A549 (cell line): ENCODE results near the gene GREM1.

Experiments
- CBX2 ChIP-seq: fragments of 200-600 bp; sonication (generic); IDR thresholded peaks from 2 replicates; pipeline ENCODE4 v1.6.1; 2016; ENCODE audit warnings: low read depth, mild to moderate bottlenecking, borderline replicate concordance
- CEBPB ChIP-seq, 2 experiments: fragments of >200 bp in 1 of 2; sonication (Bioruptor Twin) in 1 of 2; formaldehyde crosslinking in 1 of 2; IDR thresholded peaks; 2 replicates each; pipeline ENCODE4 v1.6.1; 2012 to 2016
- TF ChIP-seq, protein P1 (sequence below): fragments of >200 bp; sonication (Bioruptor Twin); formaldehyde crosslinking; IDR thresholded peaks from 3 replicates; pipeline ENCODE4 v1.5.1; 2016

DNA sequence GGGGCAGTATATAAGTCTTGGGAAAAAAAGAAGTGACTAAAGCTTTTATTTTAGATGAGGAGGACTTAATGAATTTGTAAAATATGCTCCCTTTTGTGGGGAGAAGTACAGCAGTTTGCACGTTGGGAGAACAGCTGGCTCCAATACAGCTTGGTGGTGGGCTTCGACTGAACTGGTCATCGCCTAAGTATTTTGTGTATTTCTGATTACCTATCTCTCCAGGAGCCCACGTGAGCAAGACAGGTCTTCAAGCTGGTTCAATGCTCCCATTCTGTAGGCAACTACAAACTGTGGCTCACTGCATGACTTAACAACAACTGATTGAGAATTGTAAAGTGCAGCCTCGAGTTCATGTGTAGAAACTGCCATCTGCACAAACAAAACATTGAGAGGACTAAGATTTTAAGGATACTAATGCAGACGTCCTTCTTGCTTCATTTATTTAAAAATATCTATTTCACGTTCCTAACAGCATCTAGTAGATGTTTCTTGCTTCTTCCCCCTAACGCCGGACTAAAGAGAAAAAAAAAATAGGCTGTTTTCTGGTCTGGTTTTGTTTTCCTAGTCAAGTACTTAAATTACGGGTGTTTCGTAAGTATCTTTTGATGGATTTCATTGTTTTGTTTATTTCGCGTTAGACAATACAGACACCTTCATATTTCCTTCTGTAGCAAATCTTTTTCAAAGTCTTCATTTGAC is 1.4 kb upstream of the GREM1 start:
- TF ChIP-seq, protein P1, sequence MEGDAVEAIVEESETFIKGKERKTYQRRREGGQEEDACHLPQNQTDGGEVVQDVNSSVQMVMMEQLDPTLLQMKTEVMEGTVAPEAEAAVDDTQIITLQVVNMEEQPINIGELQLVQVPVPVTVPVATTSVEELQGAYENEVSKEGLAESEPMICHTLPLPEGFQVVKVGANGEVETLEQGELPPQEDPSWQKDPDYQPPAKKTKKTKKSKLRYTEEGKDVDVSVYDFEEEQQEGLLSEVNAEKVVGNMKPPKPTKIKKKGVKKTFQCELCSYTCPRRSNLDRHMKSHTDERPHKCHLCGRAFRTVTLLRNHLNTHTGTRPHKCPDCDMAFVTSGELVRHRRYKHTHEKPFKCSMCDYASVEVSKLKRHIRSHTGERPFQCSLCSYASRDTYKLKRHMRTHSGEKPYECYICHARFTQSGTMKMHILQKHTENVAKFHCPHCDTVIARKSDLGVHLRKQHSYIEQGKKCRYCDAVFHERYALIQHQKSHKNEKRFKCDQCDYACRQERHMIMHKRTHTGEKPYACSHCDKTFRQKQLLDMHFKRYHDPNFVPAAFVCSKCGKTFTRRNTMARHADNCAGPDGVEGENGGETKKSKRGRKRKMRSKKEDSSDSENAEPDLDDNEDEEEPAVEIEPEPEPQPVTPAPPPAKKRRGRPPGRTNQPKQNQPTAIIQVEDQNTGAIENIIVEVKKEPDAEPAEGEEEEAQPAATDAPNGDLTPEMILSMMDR = no peak
- TF ChIP-seq CBX2 (no peak), CEBPB (IDR thresholded peaks at IDR 0.05) (no peak)
